H1 (cell line): ENCODE results near the gene PTCD3. TPM values are rescaled to one million over a fixed set of nuclear protein-coding genes. Genes with fewer than 3 reads are reported as not detected.

Experiments
- CTCF ChIA-PET: fragments of 300-600 bp; sonication (Branson Sonifier 250); formaldehyde crosslinking; loops from one replicate; lab custom pipeline; 2021; ENCODE audit not compliant: partially characterized antibody; lab: Charles Lee
- POLR2A ChIA-PET: fragments of 300-600 bp; sonication (Branson Sonifier 250); formaldehyde crosslinking; loops from one replicate; lab custom pipeline; 2021; ENCODE audit warnings: inconsistent platforms; ENCODE audit not compliant: partially characterized antibody; lab: Charles Lee
- DNase-seq, 2 experiments: peaks; one replicate each; pipeline versions ENCODE4 v3.0.0 to v3.0.0-alpha.2; 2010 to 2022; ENCODE audit warnings: low spot score in 2 of 2, low read depth in 1 of 2, mixed read lengths in 1 of 2
- FAIRE-seq: peaks from 2 replicates; lab custom pipeline; 2011; peaks lifted over from hg19 to GRCh38; lab: Jason Lieb, UNC
- H2AFZ ChIP-seq: 2 replicates; pipeline ENCODE4 v1.8.1; 2012; ENCODE audit warnings: low read length, inconsistent platforms
- H2AK5ac ChIP-seq: 2 replicates; pipeline ENCODE4 v1.6.1; 2013; ENCODE audit warnings: low read depth, low read length
- H2BK120ac ChIP-seq: replicated peaks from 2 replicates; pipeline ENCODE3; 2013; ENCODE audit warnings: low read depth, low read length, inconsistent platforms
- H2BK12ac ChIP-seq: 2 replicates; pipeline ENCODE4 v1.6.1; 2013; ENCODE audit warnings: low read depth, low read length
- H2BK15ac ChIP-seq: 2 replicates; pipeline ENCODE4 v1.6.1; 2013; ENCODE audit warnings: low read length
- H2BK20ac ChIP-seq: 2 replicates; pipeline ENCODE4 v1.6.1; 2013; ENCODE audit warnings: low read length
- H2BK5ac ChIP-seq: 2 replicates; pipeline ENCODE4 v1.6.1; 2013; ENCODE audit warnings: low read depth, low read length
- H3K14ac ChIP-seq: 2 replicates; pipeline ENCODE4 v1.6.1; 2013; ENCODE audit warnings: inconsistent platforms; ENCODE audit not compliant: insufficient read length
- H3K18ac ChIP-seq: 2 replicates; pipeline ENCODE4 v1.6.1; 2013; ENCODE audit warnings: low read length; ENCODE audit errors: extremely low read depth
- H3K23ac ChIP-seq: 2 replicates; pipeline ENCODE4 v1.6.1; 2013; ENCODE audit warnings: inconsistent platforms; ENCODE audit not compliant: insufficient read length
- H3K23me2 ChIP-seq: 2 replicates; pipeline ENCODE4 v1.6.1; 2013; ENCODE audit warnings: low read depth, low read length
- H3K27ac ChIP-seq: 2 replicates; pipeline ENCODE4 v1.6.1; 2011; ENCODE audit warnings: low read depth, low read length, inconsistent platforms
- H3K27me3 ChIP-seq, 4 experiments: replicated peaks in 1 of 4; 1 replicate in 1 of 4; 2 replicates in 3 of 4; pipeline versions ENCODE4 v1.6.1 to v1.8.1; 2011 to 2013; ENCODE audit warnings: low read length in 3 of 4, mild to moderate bottlenecking in 3 of 4, inconsistent platforms in 2 of 4, mixed read lengths in 2 of 4, moderate library complexity in 1 of 4; ENCODE audit not compliant: control insufficient read depth in 3 of 4, insufficient read depth in 3 of 4; ENCODE audit errors: extremely low read depth in 1 of 4
- H3K36me3 ChIP-seq, 4 experiments: 2 replicates each; pipeline versions ENCODE4 v1.6.1 to v1.8.1; 2011 to 2013; ENCODE audit warnings: mild to moderate bottlenecking in 4 of 4, low read length in 3 of 4, moderate library complexity in 2 of 4, control low read depth in 1 of 4, inconsistent platforms in 1 of 4; ENCODE audit not compliant: insufficient read depth in 4 of 4, control insufficient read depth in 2 of 4
- H3K4ac ChIP-seq: replicated peaks from 2 replicates; pipeline ENCODE3; 2013; ENCODE audit warnings: low read length, low read depth, mixed read lengths, inconsistent platforms; ENCODE audit not compliant: insufficient read length
- H3K4me1 ChIP-seq, 4 experiments: replicated peaks in 1 of 4; 1 replicate in 1 of 4; 2 replicates in 3 of 4; pipeline versions ENCODE4 v1.6.1 to v1.8.1; 2011 to 2013; ENCODE audit warnings: low read length in 3 of 4, inconsistent platforms in 2 of 4, mixed read lengths in 1 of 4; ENCODE audit not compliant: insufficient read depth in 4 of 4, control insufficient read depth in 3 of 4
- H3K4me2 ChIP-seq, 2 experiments: 2 replicates each; pipeline versions ENCODE4 v1.6.1 to v1.8.1; 2011 to 2013; ENCODE audit warnings: low read depth in 2 of 2, low read length in 2 of 2, control low read depth in 1 of 2, inconsistent platforms in 1 of 2, mild to moderate bottlenecking in 1 of 2; ENCODE audit not compliant: insufficient read depth in 1 of 2
- H3K4me3 ChIP-seq, 4 experiments: fragments of 200-600, 300-600 bp in 1 of 4; sonication (generic), shearing (Covaris generic), sonication (Bioruptor Twin) in 1 of 4; 2 replicates each; pipeline versions ENCODE4 v1.5.1 to v1.8.1; 2011 to 2016; ENCODE audit warnings: low read length in 4 of 4, low read depth in 3 of 4, control low read depth in 2 of 4, inconsistent platforms in 2 of 4, mild to moderate bottlenecking in 2 of 4, mixed read lengths in 1 of 4, moderate library complexity in 1 of 4; ENCODE audit not compliant: insufficient read depth in 2 of 4; ENCODE audit errors: extremely low read depth in 1 of 4
- H3K56ac ChIP-seq: replicated peaks from 2 replicates; pipeline ENCODE3; 2013; ENCODE audit warnings: low read depth, mild to moderate bottlenecking, mixed read lengths, low read length, inconsistent platforms; ENCODE audit not compliant: insufficient read length
- H3K79me1 ChIP-seq: 2 replicates; pipeline ENCODE4 v1.6.1; 2013; ENCODE audit warnings: low read depth, low read length, control low read depth
- H3K79me2 ChIP-seq, 2 experiments: 2 replicates each; pipeline versions ENCODE4 v1.6.1 to v1.8.1; 2012 to 2013; ENCODE audit warnings: low read length in 2 of 2, mild to moderate bottlenecking in 2 of 2, inconsistent platforms in 1 of 2; ENCODE audit not compliant: insufficient read depth in 2 of 2, control insufficient read depth in 1 of 2
- H3K9ac ChIP-seq, 4 experiments: replicated peaks in 1 of 4; 1 replicate in 1 of 4; 2 replicates in 3 of 4; pipeline versions ENCODE4 v1.6.1 to v1.8.1; 2011 to 2013; ENCODE audit warnings: low read depth in 3 of 4, low read length in 3 of 4, control low read depth in 2 of 4, mild to moderate bottlenecking in 2 of 4, moderate library complexity in 2 of 4, inconsistent platforms in 1 of 4; ENCODE audit errors: extremely low read depth in 1 of 4
- H3K9me3 ChIP-seq, 2 experiments: 2 replicates each; pipeline versions ENCODE4 v1.6.1 to v1.8.1; 2012 to 2013; ENCODE audit warnings: mild to moderate bottlenecking in 2 of 2, moderate library complexity in 2 of 2, control low read depth in 1 of 2, inconsistent platforms in 1 of 2, low read depth in 1 of 2, low read length in 1 of 2, mixed read lengths in 1 of 2; ENCODE audit not compliant: insufficient read depth in 2 of 2
- H4K20me1 ChIP-seq, 2 experiments: replicated peaks in 1 of 2; 2 replicates each; pipeline versions ENCODE3 to v1.8.1; 2011 to 2013; ENCODE audit warnings: inconsistent platforms in 2 of 2, low read length in 2 of 2, mild to moderate bottlenecking in 1 of 2; ENCODE audit not compliant: insufficient read depth in 2 of 2, control insufficient read depth in 1 of 2
- H4K5ac ChIP-seq: 2 replicates; pipeline ENCODE4 v1.6.1; 2013; ENCODE audit warnings: low read length, low read depth, mixed read lengths, inconsistent platforms; ENCODE audit not compliant: insufficient read length
- H4K8ac ChIP-seq: 2 replicates; pipeline ENCODE4 v1.8.0; 2013; ENCODE audit warnings: mild to moderate bottlenecking, moderate library complexity, low read length, inconsistent platforms; ENCODE audit not compliant: insufficient read depth; ENCODE audit errors: extremely low read depth
- H4K91ac ChIP-seq: replicated peaks from 2 replicates; pipeline ENCODE3; 2013; ENCODE audit warnings: low read length, mixed read lengths, inconsistent platforms; ENCODE audit not compliant: insufficient read length
- ASH2L ChIP-seq: fragments of 200-600, 300-600 bp; sonication (generic); IDR thresholded peaks from one replicate; pipeline ENCODE4 v1.7.1; 2017; ENCODE audit warnings: low read length
- CREB1 ChIP-seq: IDR thresholded peaks from 2 replicates; pipeline ENCODE4 v1.6.1; 2012; ENCODE audit warnings: inconsistent platforms
- FOSL1 ChIP-seq: IDR thresholded peaks from 2 replicates; pipeline ENCODE4 v1.6.1; 2011; ENCODE audit warnings: mild to moderate bottlenecking, low read depth, low read length, moderate library complexity; ENCODE audit not compliant: insufficient read depth
- MAFK ChIP-seq: IDR thresholded peaks from 2 replicates; pipeline ENCODE4 v1.6.1; 2012; ENCODE audit warnings: low read depth, mild to moderate bottlenecking, improper control_type of control experiment, low read length
- MAX ChIP-seq: IDR thresholded peaks from 2 replicates; pipeline ENCODE4 v1.6.1; 2012; ENCODE audit warnings: inconsistent platforms
- PHF8 ChIP-seq: fragments of 200-600 bp; sonication (generic); conservative IDR thresholded peaks from 2 replicates; pipeline ENCODE4 v1.7.1; 2012; ENCODE audit warnings: low read depth, mild to moderate bottlenecking, inconsistent platforms, low read length, moderate library complexity
- POLR2A ChIP-seq, 2 experiments: IDR thresholded peaks; 1 replicate in 1 of 2; 2 replicates in 1 of 2; pipeline ENCODE4 v1.6.1; 2011; ENCODE audit warnings: low read depth in 2 of 2, low read length in 2 of 2, mild to moderate bottlenecking in 2 of 2; ENCODE audit errors: control extremely low read depth in 1 of 2
- SIN3A ChIP-seq, 2 experiments: IDR thresholded peaks in 1 of 2; conservative IDR thresholded peaks in 1 of 2; 2 replicates each; pipeline ENCODE4 v1.6.1; 2011 to 2012; ENCODE audit warnings: low read length in 2 of 2, improper control_type of control experiment in 1 of 2, low read depth in 1 of 2, mild to moderate bottlenecking in 1 of 2
- SIX5 ChIP-seq: IDR thresholded peaks from 2 replicates; pipeline ENCODE4 v1.6.1; 2011; ENCODE audit warnings: mild to moderate bottlenecking, low read depth, low read length
- SP2 ChIP-seq: IDR thresholded peaks from 2 replicates; pipeline ENCODE4 v1.6.1; 2012; ENCODE audit warnings: mild to moderate bottlenecking, low read length, inconsistent platforms
- TAF7 ChIP-seq: optimal IDR thresholded peaks from 2 replicates; pipeline ENCODE3; 2011; ENCODE audit warnings: low read depth, mild to moderate bottlenecking, inconsistent platforms, low read length, moderate library complexity, borderline replicate concordance
- WGBS, 2 experiments: shearing (Covaris generic) in 1 of 2; methylation state at CpG; one replicate each; pipeline versions ENCODE4 v1.1.6 to v1.1.7; 2013 to 2015; ENCODE audit warnings: low lambda C conversion rate in 2 of 2, mixed read lengths in 2 of 2, inconsistent platforms in 1 of 2, low coverage in 1 of 2, missing lambda C conversion rate in 1 of 2; ENCODE audit not compliant: insufficient replicate concordance in 2 of 2, insufficient coverage in 1 of 2, insufficient read length in 1 of 2; ENCODE audit errors: extremely low coverage in 1 of 2, missing lambda C conversion rate in 1 of 2; 5-methylcytosine and 5-hydroxymethylcytosine counted together
- polyA plus RNA-seq, 7 experiments: library from polyadenylated mRNA; depleted of rRNA in 3 of 7; stranded (reverse) in 5 of 7; unstranded in 2 of 7; fragments of >200 nt in 5 of 7; fragments of 200-250 nt in 2 of 7; gene quantifications; 1 replicate in 5 of 7; 2 replicates in 1 of 7; 4 replicates in 1 of 7; pipeline versions ENCODE4 v1.2.1 to v1.2.3, GENCODE V29; 2011 to 2013; ENCODE audit warnings: missing spikeins in 2 of 7, mixed read lengths in 2 of 7
- total RNA-seq: library from RNA; stranded (reverse); fragmentation: NEBNext Ultra II Directional; extraction: Animal tissue kit (Norgen Biotek cat#: 25700); gene quantifications from 2 replicates; pipeline ENCODE4 v1.2.1, GENCODE V29; 2021

PTCD3 gene
- total and polyA plus RNA-seq, 2 of the 8 experiments (the other 6 are each of a cell fraction or from before 2014, with no cell fraction given), result 64.3 to 192 TPM

DNA sequence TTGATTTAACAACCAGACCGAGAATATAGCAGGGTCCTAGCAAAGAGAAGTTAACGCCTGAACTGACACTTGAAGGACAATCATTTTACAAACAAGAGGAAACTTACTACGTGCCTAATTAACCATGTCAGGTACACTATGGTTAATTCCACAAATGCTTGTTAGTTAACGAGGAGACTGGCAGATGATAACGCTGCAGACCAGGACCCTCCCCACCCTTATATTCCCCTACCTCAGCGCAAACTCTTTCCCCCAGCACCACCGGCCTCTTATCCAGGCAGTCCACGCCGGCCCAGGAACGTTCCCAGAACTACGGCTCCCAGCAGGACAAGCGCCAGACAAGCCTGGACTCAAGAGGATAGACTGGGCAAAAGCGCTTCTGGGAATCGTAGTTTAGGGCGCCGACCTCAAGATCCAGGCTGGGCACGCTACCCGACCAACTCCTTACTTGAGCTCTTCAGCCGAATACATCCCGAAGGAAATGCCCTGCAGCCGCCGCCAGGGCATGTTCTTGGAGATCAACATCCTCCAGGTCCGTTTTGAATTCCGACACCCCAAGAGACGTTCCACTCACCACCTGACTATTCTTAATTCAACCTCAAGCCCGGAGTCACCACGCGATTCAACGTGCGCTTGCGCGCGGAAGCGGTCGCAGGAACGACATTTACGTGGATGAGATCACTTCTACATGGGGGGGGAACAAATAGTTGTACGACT lies 625 bp upstream of the PTCD3 start, which contains the start of gene POLR1A:
Gene POLR1A, minus strand, starts transcription at position 635 of the 717 bp plus-strand sequence. Its CDS starts 110 bp downstream, at position 525.
- Histone ChIP-seq H2AFZ (peak within 1 kb of the TSS; percentile 95), H3K4me1 (peaks cover 0 to 4% (median 0%) of the 10 kb centered on the region in 4 experiments; a peak in 1 of 7 replicates), H3K79me1 (no peaks in the 10 kb centered on the region; the same call in 1 of the 2 replicates), H4K91ac (no peak within 1 kb of the TSS), H2BK5ac (peak within 1 kb of the TSS; percentile 95), H2BK15ac (no peak within 1 kb of the TSS), H3K9ac (peak within 1 kb of the TSS; percentile 80 to 99 (median 96)), H3K14ac (no peak within 1 kb of the TSS), H3K4me3 (peak within 1 kb of the TSS; percentile 96 to 99 (median 97)), H3K79me2 (peaks cover 32 to 91% of the 10 kb centered on the region in 2 experiments), H3K36me3 (peaks cover 2 to 24% (median 16%) of the 10 kb centered on the region in 4 experiments), H3K23me2 (no peaks in the 10 kb centered on the region; the same call in 1 of the 2 replicates), H3K4me2 (peak within 1 kb of the TSS; percentile 83 to 84), H2BK12ac (peak within 1 kb of the TSS; percentile 30; the same call in 1 of the 2 replicates), H3K18ac (peak within 1 kb of the TSS; percentile 80; the same call in 1 of the 2 replicates), H3K56ac (peak within 1 kb of the TSS; percentile 43), H2BK120ac (no peak within 1 kb of the TSS), H4K8ac (peak within 1 kb of the TSS; percentile 89; the same call in 1 of the 2 replicates), H3K4ac (no peak within 1 kb of the TSS), H3K23ac (no peak within 1 kb of the TSS), H3K27ac (peak within 1 kb of the TSS; percentile 94), H4K20me1 (peaks cover 2 to 13% of the 10 kb centered on the region in 2 experiments), H4K5ac (peak within 1 kb of the TSS; percentile 76), H3K9me3 (no peaks in the 10 kb centered on the region), H3K27me3 (no peaks in the 10 kb centered on the region), H2AK5ac (peak within 1 kb of the TSS; percentile 19; the same call in 1 of the 2 replicates), H2BK20ac (no peak within 1 kb of the TSS)
- FAIRE-seq (peak; percentile 68), DNase-seq (peak; percentile 76 to 85)
- POLR2A ChIA-PET, result interaction anchor here (0.8 to 12.1 kb wide), 21 partner anchors 10 to 494 kb away, joined by 3 to 119 read pairs (median 4); partner anchors contain the start of genes C2orf68 and IMMT
- WGBS, 2 experiments, result 2% methylated on average over 38 of the region's 38 CpGs; no CpG with 5 or more reads in 1 of the 2 experiments
- CTCF ChIA-PET, result interaction anchor here (0.6 to 4.1 kb wide), 2 partner anchors 17 to 335 kb away, joined by 4 to 16 read pairs; no protein-coding TSS in a partner anchor
- TF ChIP-seq TAF7 (no peak), MAFK (no peak), CREB1 (peak; percentile 45; the same call in 1 of the 2 replicates), SIN3A (conservative IDR thresholded peaks at IDR 0.05 in 1 of 2, IDR thresholded peaks at IDR 0.05 in 1 of 2; ENCODE audit: low read depth in 1 of 2, low read length in 2 of 2) (peak; percentile 60 to 93; a peak in 3 of 4 replicates), ASH2L (peak; percentile 65), POLR2A (IDR thresholded peaks at IDR 0.05; ENCODE audit: control extremely low read depth in 1 of 2, low read depth in 2 of 2, low read length in 2 of 2) (peak in 1 of 2 experiments; percentile 79; a peak in 1 of 3 replicates), SP2 (no peak), SIX5 (peak; percentile 94), PHF8 (peak; percentile 29; the same call in 1 of the 2 replicates), FOSL1 (no peak), MAX (peak; percentile 10; the same call in 1 of the 2 replicates)
